HTERT RPE-1 (cell line): Measurements from ENCODE around the gene RHOXF1.
"Not testable (repeated sequence)": the region's sequence is repeated elsewhere in the genome, so short reads cannot be mapped to it uniquely, and the experiment has no call there.

ENCODE experiments used
- in situ Hi-C: fragments of 300-500 bp; cut with MboI; formaldehyde crosslinking; loops from 4 replicates; pipeline ENCODE4 v1.14.3; 2020; ENCODE audit warnings: low sequenced_read_pairs

The RHOXF1 gene

GRCh38 chrX:120087289-120088017 lies 28.3 kb downstream of the RHOXF1 start:
- in situ Hi-C loops: no loop called here

GRCh38 chrX:120085553-120086185 lies 30.0 kb downstream of the RHOXF1 start:
- in situ Hi-C loops: not testable (repeated sequence)

- in situ Hi-C loops: not testable (repeated sequence)
Measured at GRCh38 chrX:120077590-120077989, 38.1 kb downstream of the RHOXF1 start, which contains the start of gene RHOXF2B. Gene RHOXF2B (minus strand): TSS chrX:120077690. CDS start chrX:120077552, 138 bp downstream.

GRCh38 chrX:120066169-120066568 lies 49.5 kb downstream of the RHOXF1 start:
- in situ Hi-C loops: not testable (repeated sequence)
